Activated CD4-positive, alpha-beta T cell treated with anti-CD3 and anti-CD28 coated beads for 1 hour (primary cell): ENCODE results near the gene ITGB6.
"Not testable (repeated sequence)": the region's sequence is repeated elsewhere in the genome, so short reads cannot be mapped to it uniquely, and the experiment has no call there.

Experiments
- DNase-seq: peaks from one replicate; pipeline ENCODE4 v3.0.0-alpha.2; 2020

ITGB6 gene

DNA sequence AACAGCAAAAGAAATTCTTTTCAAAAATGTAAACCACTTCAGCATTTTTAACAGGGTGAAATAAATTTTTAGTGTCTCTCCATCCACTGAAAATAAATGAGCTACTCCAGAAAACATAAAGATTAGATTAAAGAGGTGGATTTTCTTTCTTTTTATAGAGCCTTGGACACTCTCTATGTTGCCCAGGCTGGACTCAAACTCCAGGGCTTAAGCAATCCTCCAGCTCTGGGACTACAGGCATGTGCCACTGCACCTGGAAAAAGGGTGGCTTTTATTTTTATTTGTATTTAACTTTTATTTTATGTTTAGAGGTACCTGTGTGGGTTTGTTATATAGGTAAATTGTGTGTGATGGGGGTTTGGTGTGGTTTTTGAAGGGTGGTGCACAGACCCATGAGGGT, 19.9 kb downstream of the ITGB6 start:
- no peak for DNase-seq

DNA sequence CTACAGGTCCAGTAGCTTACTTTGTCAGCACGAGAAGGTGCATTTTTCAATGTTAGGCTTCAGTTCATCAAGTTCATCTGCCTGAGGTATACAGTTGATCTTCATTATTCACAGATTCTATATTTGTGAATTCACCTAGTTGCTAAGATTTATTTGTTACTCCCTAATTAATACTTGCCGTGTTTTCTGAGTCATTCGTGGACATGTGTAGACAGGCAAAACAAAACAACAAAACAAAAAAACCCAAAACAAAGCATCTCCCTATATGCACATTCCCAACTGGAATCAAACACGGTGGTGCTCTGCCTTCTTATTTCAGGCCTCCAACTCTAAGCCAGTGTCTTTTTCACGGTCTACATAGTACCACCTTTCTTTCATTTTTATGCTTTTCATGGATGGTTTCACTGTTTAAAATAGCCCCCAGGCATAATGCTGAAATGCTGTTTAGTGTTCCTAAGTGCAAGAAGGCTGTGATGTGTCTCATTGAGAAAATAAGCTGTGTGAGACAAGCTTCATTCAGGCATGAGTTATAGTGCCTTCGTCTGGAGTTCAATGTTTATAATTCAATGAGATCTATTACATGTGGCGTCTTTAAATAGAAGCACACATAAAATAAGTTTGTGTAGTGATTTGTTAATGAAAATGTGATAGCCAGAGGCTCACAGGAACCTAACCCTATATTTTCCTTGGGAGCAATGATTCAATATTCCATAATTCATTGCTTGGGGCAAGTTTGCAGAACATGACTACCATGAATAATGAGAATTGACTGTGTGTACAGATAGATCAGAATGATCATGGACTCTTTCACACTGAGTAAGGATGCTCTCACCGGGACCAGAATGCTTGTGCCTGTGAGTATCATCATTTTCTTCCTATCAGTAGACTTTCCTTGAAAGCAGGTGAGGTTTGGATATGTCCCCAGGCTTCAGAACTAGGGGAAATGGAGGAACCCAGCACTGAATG, 24.6 kb downstream of the ITGB6 start:
- DNase-seq, result no peak

GRCh38 chr2:160174322-160174721, 25.8 kb downstream of the ITGB6 start:
- DNase-seq, result no peak

GRCh38 chr2:160169988-160170387, 30.1 kb downstream of the ITGB6 start:
- no peak for DNase-seq

GRCh38 chr2:160169471-160169870, 30.6 kb downstream of the ITGB6 start:
- DNase-seq, result no peak

DNA sequence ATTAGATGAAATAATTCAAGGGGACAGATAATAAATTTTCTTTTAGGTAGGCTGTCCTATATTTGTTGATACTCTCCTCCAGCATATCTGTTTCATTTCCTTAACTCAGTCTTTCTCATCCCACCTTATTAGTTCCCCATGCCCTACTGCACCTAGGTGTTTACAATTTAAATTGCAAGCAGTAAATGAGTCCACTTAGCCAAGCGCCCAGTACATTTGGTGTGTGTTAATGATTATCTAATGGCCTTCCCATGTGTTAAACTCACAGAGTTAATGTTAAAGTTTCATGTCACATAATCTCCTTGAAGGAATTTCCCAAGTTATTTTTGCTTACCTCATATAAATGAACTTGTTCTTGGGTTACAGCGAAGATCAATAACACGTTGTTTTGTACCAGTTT, 31.2 kb downstream of the ITGB6 start:
- DNase-seq, result no peak

DNA sequence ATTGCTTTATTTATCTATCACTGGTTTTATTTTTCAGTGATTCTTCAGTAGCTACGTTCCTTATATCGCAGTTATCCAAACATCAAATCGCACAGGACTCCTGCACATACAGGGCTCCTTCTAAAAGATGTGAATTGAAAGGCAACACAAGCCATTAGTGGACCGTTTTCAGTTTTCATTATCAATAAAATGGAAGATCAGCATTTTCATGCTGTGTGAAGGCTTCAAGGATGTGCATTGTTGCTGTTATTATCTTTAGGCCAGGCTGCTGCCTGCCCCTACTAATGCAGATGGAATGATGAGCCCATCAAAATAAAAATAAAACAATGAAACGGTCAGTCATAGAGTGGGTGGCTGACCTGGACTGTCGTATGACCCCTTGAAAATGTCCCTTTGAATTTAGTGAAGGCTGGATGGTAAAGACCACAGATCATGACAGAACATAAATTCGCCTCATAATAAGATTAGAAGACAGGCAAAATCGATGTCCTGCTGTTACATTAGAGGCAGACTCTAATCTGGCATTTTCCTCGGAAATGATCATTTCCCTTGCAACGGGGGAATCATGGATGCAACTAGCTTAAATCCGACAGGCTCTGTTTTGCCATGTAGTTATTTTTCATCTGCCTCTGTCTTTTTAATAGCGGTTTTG, 32.9 kb downstream of the ITGB6 start:
- DNase-seq, result no peak

- DNase-seq, result no peak
Measured at GRCh38 chr2:160165996-160166395, 34.1 kb downstream of the ITGB6 start.

DNA sequence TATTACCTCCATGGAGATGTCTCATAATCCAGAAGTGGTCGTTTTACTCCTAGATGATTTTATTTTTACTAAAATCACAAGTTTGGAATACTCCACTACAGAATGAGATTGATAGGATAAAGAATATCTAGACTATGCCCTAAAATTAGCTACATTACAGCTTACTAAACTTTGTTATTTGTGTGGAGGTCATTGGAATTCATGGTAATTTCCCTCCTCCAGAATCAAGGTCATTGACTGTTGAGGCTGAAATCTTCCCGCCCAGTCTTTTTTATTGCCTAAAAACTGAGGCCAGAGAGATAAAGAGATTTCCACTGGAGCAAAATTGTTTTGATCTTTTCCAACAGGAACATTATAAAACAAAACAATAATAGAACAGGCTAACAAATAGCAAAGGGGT, 35.0 kb downstream of the ITGB6 start:
- no peak for DNase-seq

DNA sequence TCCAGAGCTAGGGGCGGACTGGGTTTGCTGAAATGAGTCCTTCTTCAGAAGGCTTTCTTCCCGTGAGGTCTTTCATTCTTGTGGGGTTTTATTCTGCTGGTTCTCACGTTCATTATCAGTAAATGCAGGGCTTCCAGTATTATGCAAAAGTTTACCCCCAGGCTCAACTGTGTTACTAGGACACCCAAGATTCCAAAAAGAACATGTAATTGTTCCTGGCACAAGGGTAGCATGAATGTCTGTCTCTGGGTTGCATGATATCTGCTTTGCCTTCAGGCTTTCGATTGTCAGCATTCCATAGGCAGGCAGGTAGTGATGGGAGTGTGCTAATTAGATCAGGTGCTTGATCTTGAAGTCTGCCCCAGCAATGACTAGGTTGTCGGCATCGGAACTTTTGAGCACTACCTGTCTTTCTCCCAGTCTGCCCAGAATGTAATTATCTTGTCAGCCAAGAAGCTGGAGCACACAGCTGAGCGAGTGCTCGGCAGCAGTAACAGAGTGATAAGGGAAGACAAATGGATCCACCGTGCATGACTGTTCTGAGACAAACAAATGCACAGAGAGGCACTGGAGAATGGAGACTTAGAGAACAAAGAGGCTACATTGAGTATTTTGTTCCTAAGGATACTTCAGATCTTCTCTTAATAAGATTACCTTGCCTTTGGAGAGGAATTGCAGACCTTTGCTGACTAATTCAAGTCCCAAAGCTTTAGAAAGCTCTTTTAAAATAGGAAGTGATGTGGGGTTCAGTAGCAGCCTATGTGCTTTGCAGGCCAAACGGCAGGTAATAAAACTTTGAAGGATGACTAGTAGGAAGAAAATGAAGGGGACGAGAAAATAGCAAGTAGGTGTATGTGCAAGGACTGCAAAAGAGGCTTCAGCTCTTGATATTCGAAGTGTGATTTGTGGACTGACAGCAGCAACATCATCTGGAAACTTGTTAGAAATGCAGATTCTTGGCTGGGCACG, 41.9 kb downstream of the ITGB6 start:
- DNase-seq, result no peak

- no peak for DNase-seq
Measured at GRCh38 chr2:160156665-160157064, 43.4 kb downstream of the ITGB6 start.

DNA sequence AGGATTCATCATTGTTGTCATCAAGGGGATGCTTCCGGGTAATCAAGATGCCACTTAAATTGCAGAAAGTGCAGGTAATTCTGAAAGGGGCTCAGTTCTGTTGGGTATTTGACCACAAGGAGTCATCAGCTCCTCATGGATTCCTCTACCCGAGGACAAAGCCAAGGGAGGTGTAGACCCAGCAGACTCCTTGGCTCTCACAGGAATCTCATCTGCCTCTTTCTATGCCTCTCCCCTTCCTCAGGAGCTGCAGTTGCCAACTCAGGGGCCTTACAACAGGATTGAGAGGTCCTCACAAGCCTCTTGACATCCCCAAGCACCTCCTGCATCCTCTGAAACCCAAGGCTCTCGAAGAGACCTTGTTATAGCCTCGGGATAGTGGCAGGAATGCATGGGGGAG, 44.0 kb downstream of the ITGB6 start:
- no peak for DNase-seq

GRCh38 chr2:160148419-160148818, 51.7 kb downstream of the ITGB6 start:
- DNase-seq, result not testable (repeated sequence)

- no peak for DNase-seq
Measured at GRCh38 chr2:160145471-160145870, 54.6 kb downstream of the ITGB6 start.

- no peak for DNase-seq
Measured at GRCh38 chr2:160144280-160144990, 55.6 kb downstream of the ITGB6 start.

GRCh38 chr2:160142472-160142871, 57.6 kb downstream of the ITGB6 start:
- DNase-seq, result no peak

DNA sequence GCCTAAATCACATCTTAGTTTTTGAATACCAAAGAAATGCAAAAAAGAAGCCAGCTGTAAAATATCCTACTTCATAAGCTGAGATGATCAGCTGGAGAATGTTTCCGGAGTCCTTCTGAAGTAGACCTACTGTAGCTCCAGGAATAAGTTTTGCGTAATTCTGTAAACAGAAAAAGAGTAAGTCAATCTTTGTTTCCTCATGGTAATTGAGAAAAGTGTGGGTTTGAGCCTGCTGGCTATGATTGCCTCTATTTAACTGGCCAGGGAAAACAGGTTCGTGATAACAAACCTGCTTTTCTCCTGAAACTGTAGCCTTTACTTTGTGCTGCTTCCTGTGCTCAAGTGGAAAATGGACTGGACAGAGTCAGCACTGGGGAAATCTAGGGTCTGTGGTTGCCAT, 58.2 kb downstream of the ITGB6 start:
- DNase-seq, result no peak

GRCh38 chr2:160141419-160141818, 58.7 kb downstream of the ITGB6 start:
- DNase-seq, result no peak

DNA sequence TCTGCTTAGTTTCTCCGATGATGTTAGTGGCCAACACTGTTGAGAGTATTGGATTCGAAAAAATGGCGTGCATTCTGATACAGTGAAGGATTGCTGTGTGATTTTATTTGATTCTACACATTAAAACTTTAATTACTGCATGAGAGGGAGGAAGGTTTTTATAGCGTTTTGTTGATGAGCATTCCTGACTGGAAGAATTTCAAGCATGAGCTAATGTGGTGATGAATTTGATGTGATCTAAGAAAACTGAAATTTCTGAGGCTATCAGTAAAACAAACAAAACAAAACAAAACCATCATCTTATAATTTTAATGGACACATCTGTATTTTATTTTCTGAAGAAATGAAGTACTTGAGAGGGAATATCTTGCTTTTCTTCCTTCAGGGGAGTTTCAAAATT, 59.6 kb downstream of the ITGB6 start:
- DNase-seq, result no peak

DNA sequence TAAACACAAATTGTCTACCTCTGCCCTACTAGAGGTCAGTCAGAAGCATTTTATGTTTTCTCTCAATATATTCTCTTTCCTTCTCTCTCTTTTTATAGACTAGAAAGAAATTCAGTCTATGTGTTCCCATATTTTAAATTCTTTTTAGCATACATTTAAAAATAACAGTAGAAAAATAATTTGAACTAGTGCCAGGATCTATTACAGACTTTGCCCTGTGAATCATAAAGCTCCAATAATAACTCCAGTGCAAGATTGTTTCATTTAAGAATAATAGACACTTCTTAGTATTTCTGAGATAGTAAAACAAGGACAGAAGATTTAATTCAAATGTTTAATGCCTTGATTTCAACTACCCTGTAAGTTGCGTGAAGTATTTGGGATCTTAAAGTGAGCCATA, 60.1 kb downstream of the ITGB6 start:
- DNase-seq, result no peak

- no peak for DNase-seq
Measured at GRCh38 chr2:160139350-160139749, 60.7 kb downstream of the ITGB6 start.

- DNase-seq, result no peak
Measured at GRCh38 chr2:160138406-160138805, 61.7 kb downstream of the ITGB6 start.
